ENCODE measurements around the gene SCAF11.

The SCAF11 gene

DNA sequence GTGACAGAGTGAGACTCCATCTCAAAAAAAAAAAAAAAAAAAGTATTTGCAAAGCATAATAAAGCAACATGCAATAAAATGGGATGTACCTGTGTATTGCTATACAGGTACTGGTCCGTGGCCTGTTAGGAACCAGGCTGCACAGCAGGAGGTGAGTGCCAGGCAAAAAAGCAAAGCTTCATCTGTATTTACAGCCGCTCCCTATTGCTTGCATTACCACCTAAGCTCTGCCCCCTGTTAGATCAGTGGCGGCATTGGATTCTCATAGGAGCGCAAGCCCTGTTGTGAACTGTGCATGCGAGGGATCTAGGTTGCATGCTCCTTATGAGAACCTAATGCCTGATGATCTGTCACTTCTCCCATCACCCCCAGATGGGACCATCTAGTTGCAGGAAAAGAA is 113.3 kb downstream of the SCAF11 start:
- TF ChIP-seq, protein P1, sequence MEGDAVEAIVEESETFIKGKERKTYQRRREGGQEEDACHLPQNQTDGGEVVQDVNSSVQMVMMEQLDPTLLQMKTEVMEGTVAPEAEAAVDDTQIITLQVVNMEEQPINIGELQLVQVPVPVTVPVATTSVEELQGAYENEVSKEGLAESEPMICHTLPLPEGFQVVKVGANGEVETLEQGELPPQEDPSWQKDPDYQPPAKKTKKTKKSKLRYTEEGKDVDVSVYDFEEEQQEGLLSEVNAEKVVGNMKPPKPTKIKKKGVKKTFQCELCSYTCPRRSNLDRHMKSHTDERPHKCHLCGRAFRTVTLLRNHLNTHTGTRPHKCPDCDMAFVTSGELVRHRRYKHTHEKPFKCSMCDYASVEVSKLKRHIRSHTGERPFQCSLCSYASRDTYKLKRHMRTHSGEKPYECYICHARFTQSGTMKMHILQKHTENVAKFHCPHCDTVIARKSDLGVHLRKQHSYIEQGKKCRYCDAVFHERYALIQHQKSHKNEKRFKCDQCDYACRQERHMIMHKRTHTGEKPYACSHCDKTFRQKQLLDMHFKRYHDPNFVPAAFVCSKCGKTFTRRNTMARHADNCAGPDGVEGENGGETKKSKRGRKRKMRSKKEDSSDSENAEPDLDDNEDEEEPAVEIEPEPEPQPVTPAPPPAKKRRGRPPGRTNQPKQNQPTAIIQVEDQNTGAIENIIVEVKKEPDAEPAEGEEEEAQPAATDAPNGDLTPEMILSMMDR (conservative IDR thresholded peaks at IDR 0.05; ENCODE audit: low read depth), result no peak
- no peak for DNase-seq (ENCODE audit: low spot score)
- ChIA-PET POLR2A (ENCODE audit: low non-redundant PET) (no interaction called here), CTCF (no interaction called here)
- no peak overlapping the region for H3K27ac ChIP-seq

DNA sequence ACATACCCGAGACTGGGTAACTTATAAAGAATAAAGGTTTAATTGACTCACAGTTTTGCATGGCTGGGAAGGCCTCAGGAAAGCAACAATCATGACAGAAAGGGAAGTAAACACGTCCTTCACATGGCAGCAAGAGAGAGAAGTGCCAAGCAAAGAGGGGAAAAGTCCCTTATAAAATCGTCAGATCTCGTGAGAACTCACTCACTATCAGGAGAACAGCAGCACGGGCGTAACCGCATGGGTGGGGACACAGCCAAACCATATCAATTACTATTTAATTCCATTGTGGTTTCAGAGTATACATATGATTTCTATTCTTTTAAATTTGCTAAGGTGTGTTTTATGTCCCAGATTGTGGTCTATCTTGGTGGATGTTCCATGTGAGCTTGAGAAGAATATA is 117.9 kb downstream of the SCAF11 start:
- DNase-seq (ENCODE audit: low spot score), result no peak
- TF ChIP-seq, protein P1 (conservative IDR thresholded peaks at IDR 0.05; ENCODE audit: low read depth), result no peak
- CTCF ChIA-PET, result no interaction called here
- POLR2A ChIA-PET (ENCODE audit: low non-redundant PET), result no interaction called here
- no peak overlapping the region for H3K27ac ChIP-seq

All from RWPE1 (cell line).